Measurements from ENCODE around the gene DNASE2B.

The DNASE2B gene

DNA sequence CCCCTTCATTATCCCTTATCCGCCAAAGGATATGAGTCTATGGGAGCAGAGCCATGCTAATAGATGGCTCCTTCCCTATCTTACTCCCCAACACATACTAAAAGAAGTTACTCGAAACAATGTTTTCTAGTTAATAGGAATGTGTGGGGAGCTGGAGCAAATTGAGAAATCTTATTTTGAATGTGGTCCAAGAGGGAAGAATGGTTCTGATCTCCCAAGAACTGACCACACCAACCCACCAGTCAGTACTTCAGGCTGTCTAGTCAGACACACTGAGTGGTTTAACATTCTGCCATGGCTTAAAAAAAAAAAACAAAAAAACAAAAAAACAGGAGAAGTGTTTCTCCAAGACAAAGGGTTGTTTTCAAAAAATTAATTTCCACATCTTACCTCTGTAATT lies 31.5 kb upstream of the DNASE2B start:
- Mint-ChIP-seq H3K4me1 (no peaks in the 10 kb centered on the region), H3K36me3 (no peaks in the 10 kb centered on the region), H3K9me3 (no peaks in the 10 kb centered on the region), H3K27ac (no peak overlapping the region), H3K4me3 (no peak overlapping the region)
- DNase-seq (ENCODE audit: low spot score in 2 of 2): no peak
- ATAC-seq: no peak

DNA sequence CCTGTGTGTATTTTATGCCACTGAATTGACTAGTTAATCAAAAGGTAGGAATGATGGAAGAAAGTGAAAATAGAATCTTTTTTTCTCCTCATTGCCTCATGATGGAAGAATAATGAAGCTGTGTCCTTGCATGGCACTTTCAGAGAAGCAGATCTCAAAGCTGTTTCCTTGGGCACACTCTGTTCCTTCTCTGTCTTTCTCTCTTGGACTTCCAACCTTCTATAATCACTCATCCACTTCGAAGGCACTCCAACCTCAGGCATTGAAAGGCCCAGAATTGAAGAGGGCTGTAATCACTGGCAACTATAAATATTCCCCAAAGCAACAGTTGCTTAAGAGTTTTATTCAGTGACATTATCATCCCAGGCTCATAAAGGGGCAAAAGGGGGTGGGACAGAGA lies 31.1 kb upstream of the DNASE2B start:
- Mint-ChIP-seq H3K4me3 (no peak overlapping the region), H3K9me3 (no peaks in the 10 kb centered on the region), H3K4me1 (no peaks in the 10 kb centered on the region), H3K27ac (no peak overlapping the region), H3K36me3 (no peaks in the 10 kb centered on the region)
- DNase-seq (ENCODE audit: low spot score in 2 of 2): peak in 1 of 2 donors; percentile 3
- no peak for ATAC-seq

DNA sequence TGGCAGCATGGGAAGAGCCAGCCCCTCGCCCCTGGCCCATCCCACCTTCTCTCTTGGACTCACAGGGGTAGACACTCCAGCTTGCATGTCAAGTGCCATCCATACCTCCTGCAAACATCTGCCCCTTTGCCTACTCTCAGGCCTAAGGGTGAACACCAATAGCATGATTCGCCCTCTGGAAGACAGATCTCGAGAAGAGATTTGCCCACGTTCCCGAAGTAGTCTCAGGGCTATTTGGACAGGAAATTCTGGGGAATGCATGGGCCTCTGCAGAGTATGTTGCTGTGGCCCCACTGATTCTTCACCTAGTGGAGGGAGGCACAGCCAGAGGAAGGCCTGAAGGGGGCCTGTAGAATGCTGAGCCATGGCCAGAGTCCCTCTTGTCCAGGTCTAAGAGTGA lies 29.8 kb upstream of the DNASE2B start:
- no peaks in the 10 kb centered on the region for H3K9me3 Mint-ChIP-seq
- H3K4me3 Mint-ChIP-seq: no peak overlapping the region
- DNase-seq (ENCODE audit: low spot score in 2 of 2) (no peak), ATAC-seq (no peak)
- H3K27ac Mint-ChIP-seq: no peak overlapping the region
- H3K4me1 Mint-ChIP-seq: no peaks in the 10 kb centered on the region
- H3K36me3 Mint-ChIP-seq: no peaks in the 10 kb centered on the region

DNA sequence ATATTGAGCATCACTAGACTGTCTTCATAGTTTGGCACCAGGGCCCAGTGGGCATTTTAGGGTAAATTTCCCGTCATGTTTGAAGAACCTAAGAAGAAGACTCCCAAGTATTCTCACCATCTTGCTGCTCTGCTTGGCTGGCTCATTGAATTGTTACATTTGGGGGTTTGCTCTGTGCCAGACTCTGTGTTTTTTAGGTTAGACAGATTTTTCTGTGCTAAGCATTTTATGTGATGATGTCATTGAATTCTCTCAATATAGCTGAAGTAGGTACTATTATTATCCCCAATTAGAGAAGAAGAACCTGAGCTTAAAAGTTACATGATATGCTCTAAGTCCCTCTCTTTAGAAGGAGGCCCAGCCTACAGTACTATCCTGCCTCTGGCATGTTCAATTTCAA lies 28.0 kb upstream of the DNASE2B start:
- ATAC-seq (no peak), DNase-seq (ENCODE audit: low spot score in 2 of 2) (peak in 1 of 2 donors; percentile 4)
- Mint-ChIP-seq H3K27ac (no peak overlapping the region), H3K9me3 (no peaks in the 10 kb centered on the region), H3K36me3 (no peaks in the 10 kb centered on the region), H3K4me3 (no peak overlapping the region), H3K4me1 (no peaks in the 10 kb centered on the region)

DNA sequence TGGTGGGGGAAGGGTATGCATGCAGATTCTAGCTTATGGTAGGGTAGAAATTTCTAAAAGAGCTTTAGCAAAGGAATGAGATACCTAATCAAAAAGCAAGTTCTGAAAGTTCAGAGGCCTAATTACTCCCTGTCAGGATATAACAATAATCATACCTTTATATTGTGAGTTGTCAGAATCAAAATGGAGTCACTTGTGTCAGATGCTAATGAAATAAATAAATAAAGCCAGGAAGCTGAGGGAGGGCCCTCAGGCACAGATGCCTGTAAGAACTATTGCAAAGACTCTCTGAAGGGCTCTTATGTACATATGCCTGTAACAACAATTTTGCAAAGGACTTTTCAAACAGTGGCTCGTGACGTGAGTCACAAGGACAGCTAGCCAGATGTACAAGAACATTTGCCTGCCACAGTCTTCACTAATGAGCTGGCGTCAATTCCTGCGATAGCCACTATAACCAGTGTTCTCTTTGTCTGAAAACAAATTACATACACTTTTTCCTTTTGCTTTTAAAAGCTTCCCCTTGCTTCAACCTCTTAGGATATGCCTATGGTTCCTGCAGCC lies 27.4 kb upstream of the DNASE2B start:
- no peak overlapping the region for H3K4me3 Mint-ChIP-seq
- no peak overlapping the region for H3K27ac Mint-ChIP-seq
- no peaks in the 10 kb centered on the region for H3K36me3 Mint-ChIP-seq
- H3K9me3 Mint-ChIP-seq: no peaks in the 10 kb centered on the region
- peak in 1 of 2 donors; percentile 25 for DNase-seq (ENCODE audit: low spot score in 2 of 2)
- no peak for ATAC-seq
- H3K4me1 Mint-ChIP-seq: no peaks in the 10 kb centered on the region

DNA sequence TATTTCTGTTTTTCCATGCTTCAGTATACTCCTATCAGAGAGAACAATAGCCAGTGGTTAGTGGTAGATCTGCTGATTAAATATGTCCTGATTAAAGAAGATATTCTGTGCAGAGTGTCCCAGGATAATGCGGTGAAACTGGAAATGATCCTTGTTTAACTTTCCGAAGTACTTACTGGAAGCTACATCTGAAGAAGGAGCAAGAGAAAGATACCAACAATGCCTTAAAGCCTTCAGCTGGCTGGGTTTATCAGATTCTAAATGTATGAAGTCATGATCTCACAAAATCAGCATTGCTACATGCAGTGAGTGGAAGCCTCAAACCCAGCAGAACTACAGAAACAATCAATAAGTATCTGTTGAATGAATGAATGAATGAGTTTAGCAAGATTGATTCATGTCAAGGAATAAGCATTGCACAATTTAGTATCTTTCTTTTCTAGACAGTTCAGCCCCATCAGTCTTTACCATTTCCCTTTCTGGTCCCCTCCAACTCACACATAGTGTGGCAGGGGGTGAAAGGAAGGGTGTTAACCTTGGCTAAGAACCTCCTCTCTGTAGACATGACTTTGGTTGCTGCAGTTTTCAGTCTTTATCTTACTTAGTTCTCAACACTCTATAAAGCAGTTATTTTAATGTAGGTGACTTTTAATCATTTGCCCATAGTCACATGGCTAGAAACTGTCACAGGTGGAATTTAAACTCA lies 24.7 kb upstream of the DNASE2B start:
- Mint-ChIP-seq H3K9me3 (no peaks in the 10 kb centered on the region), H3K4me3 (no peak overlapping the region), H3K36me3 (no peaks in the 10 kb centered on the region), H3K27ac (no peak overlapping the region), H3K4me1 (no peaks in the 10 kb centered on the region)
- peak in 1 of 2 donors; percentile 1 for DNase-seq (ENCODE audit: low spot score in 2 of 2)
- ATAC-seq: no peak

DNA sequence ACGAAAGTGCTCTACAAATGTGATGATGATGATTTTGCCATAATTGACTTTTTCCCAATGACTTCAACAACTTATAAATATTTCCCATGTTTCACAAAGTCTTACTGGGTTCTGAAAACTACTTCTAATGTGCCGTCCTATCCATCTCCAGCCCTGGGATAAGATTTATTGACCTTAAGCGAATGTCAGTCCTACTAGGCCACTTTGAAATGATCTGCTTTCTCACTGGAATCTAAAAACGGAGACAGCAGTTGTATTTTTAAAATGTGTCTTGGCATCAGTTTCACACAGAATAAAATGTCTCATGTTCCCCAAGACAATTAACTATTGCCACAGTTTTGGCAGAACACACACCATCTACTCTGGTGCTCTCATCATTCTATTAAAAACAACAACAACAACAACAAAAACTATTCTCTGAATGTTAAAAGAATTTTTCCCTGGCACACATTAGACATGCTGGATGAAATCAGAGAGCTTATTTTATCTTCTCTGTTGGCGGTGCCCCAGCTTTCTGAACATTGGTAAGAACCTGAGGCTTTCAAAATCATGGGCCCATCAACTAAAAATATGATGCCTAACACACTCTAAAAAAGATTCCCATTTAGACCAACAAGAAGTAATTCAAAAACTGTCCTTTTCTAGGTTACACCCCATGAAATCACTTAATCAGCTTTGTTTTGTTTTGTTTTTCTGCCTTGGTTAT lies 23.1 kb upstream of the DNASE2B start:
- no peaks in the 10 kb centered on the region for H3K9me3 Mint-ChIP-seq
- no peak overlapping the region for H3K4me3 Mint-ChIP-seq
- no peaks in the 10 kb centered on the region for H3K4me1 Mint-ChIP-seq
- no peak overlapping the region for H3K27ac Mint-ChIP-seq
- ATAC-seq: no peak
- DNase-seq (ENCODE audit: low spot score in 2 of 2): no peak
- H3K36me3 Mint-ChIP-seq: no peaks in the 10 kb centered on the region

DNA sequence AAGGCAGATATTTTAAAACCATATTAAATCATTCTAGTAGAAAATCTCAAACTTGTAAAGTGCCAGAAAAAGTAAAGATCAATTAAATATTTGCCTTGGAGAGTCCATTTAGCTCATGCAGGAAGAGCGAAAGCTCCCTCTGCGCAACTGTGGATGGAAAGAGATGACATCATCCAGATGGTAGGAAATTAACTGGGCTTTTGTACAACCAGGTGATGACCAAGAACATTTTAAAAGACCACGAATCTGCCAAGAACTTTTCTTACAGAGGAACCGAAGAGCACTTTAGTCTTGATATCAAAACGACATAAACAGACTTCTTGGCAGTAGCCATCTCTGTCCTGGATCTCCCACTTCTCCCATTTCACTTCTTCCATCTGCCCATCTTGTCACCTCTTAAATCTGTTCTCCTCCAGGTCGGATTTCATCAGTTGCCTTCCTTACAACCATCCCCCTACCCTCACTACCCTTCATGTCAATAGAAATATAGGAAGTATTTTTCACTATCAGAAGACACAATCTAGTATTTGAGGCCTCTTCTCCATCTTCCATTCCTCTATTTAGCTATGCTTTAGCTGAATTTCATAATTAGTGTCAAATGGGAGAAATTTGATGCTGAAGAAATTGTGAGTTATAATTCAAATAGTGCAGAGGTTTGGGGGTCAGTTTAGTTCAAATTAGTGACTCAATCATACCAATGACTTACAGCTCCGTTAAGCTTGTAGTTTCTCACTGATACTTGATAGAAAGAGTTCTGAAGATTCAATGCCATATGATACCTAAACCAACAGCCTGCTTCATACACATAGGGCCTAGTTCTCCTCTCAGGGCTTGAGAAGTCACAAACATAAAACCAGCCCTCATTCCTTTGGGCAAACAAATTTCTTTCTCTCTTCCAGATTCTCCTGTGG lies 22.0 kb upstream of the DNASE2B start:
- DNase-seq (ENCODE audit: low spot score in 2 of 2): peak in 1 of 2 donors; percentile 3
- Mint-ChIP-seq H3K36me3 (no peaks in the 10 kb centered on the region), H3K4me3 (no peak overlapping the region), H3K4me1 (no peaks in the 10 kb centered on the region), H3K9me3 (no peaks in the 10 kb centered on the region), H3K27ac (no peak overlapping the region)
- no peak for ATAC-seq

DNA sequence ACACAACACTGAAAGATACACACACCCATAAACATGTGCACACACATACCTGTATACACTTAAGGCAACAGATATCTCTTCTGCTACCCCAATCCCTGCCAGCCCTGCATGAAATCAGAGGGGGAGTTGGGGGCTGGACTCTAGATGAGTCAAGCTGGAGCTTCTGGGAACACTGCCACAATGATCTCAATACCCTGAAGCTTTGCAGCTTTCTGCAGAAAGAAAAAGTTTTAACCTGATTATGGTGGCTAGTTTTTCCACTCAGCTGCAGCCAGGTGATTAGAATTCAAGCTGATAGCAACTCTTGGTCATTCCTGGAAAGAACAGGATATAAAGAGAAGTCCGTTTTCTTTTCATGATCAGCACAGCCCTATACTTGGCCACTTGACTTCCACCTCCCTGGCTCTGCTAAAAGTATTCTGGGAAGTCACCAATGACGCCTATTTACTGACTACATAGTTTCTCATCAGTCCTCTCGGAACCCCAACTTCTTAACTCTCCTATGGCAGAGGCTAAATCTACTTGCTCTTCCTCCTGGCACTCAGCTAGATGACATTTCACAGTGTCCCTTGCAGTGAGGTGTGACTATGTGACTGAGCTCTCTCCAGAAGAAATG lies 20.7 kb upstream of the DNASE2B start:
- ATAC-seq (no peak), DNase-seq (ENCODE audit: low spot score in 2 of 2) (peak in 1 of 2 donors; percentile 2)
- H3K4me1 Mint-ChIP-seq: no peaks in the 10 kb centered on the region
- no peak overlapping the region for H3K27ac Mint-ChIP-seq
- no peak overlapping the region for H3K4me3 Mint-ChIP-seq
- H3K9me3 Mint-ChIP-seq: no peaks in the 10 kb centered on the region
- no peaks in the 10 kb centered on the region for H3K36me3 Mint-ChIP-seq

DNA sequence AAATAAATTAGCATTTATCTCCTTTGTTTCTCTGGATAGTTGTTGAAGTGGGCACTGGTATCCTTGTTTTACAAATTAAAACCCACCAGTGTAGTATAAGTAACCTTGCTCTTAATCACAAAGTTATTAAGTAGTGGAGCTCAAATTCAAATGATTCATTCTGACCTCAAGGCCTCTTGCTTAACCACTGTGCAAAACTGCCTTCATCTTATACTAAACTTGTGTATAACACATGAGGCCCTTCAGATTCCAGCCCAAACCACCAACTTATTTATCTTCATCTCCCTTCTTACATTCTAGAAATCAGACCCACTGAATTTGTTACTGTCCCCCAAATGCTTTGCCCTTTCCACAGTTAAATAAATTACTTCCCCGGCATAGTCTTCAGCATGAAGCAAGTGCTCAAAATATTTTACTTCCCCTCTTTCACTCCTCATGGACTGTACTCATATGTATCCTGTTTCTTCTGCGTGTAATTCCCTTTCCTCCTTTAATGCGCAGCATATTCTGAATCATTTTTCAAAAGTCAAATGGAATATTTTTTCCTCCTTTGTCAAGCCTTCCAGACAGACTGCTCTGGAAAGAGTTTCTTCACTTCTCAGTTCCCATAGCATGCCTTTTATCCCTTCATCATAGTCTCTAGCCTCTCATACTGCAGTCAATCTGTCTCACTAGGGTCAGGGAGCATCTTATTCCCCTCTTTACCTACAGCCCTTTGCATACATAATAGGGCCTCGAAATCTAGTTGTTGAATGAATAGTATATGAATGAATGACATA lies 19.0 kb upstream of the DNASE2B start:
- DNase-seq (ENCODE audit: low spot score in 2 of 2) (no peak), ATAC-seq (no peak)
- Mint-ChIP-seq H3K27ac (no peak overlapping the region), H3K9me3 (no peaks in the 10 kb centered on the region), H3K4me3 (no peak overlapping the region), H3K36me3 (no peaks in the 10 kb centered on the region), H3K4me1 (no peaks in the 10 kb centered on the region)

DNA sequence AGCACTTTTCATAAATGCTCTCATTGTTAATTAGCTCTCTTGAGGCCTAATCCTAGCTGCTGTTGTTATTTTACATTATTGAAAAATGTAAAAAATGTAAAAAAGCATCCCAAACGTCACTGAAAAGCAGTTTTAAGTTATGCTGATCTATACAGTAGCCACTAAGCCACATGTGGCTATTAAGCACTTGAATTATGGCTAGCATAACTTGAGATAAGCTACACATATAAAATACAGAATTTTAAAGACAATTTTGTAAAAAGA lies 18.4 kb upstream of the DNASE2B start:
- Mint-ChIP-seq H3K4me1 (no peaks in the 10 kb centered on the region), H3K36me3 (no peaks in the 10 kb centered on the region), H3K4me3 (no peak overlapping the region), H3K27ac (no peak overlapping the region), H3K9me3 (no peaks in the 10 kb centered on the region)
- ATAC-seq (no peak), DNase-seq (ENCODE audit: low spot score in 2 of 2) (no peak)

DNA sequence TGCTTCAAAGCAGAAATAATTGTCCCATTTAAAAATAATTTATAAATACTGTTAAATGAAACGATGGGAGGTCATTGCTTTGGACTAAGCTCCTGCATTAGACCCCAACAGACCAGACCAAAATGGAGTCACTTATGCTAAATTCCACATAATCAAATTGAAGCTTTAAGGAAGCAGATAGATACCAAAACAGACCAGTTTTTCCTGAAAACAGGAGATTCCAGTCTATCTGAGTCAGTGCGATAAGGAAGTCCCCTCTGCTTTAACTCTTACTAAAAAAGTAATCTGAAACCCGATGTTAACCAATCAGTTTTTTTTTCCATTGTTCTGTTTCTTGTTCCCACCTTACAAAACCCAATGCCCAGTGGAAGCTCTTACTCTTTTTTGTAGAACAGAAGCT lies 16.2 kb upstream of the DNASE2B start:
- no peaks in the 10 kb centered on the region for H3K9me3 Mint-ChIP-seq
- DNase-seq (ENCODE audit: low spot score in 2 of 2) (no peak), ATAC-seq (no peak)
- H3K36me3 Mint-ChIP-seq: no peaks in the 10 kb centered on the region
- no peak overlapping the region for H3K4me3 Mint-ChIP-seq
- no peak overlapping the region for H3K27ac Mint-ChIP-seq
- H3K4me1 Mint-ChIP-seq: no peaks in the 10 kb centered on the region

DNA sequence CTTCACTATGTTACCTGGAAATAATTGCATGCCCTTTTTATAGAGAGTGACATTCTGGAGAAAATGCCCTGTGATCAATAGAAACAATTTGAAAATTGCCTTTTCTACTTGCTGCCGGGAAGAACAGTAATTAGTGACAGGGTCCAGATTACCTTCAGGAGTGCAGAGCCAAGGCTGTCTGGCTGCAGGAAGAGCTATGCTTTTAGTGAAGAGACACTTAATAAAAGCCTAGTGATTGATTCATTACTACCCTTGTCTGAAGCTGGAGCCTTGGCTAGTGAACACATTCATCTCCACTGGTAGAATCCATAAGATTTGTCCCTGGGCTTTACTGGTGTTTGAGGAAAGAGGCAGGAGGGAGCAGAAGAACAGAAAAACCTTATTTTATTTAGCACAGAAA lies 12.9 kb upstream of the DNASE2B start:
- no peak overlapping the region for H3K4me3 Mint-ChIP-seq
- no peaks in the 10 kb centered on the region for H3K36me3 Mint-ChIP-seq
- no peaks in the 10 kb centered on the region for H3K9me3 Mint-ChIP-seq
- no peaks in the 10 kb centered on the region for H3K4me1 Mint-ChIP-seq
- no peak for DNase-seq (ENCODE audit: low spot score in 2 of 2)
- no peak for ATAC-seq
- no peak overlapping the region for H3K27ac Mint-ChIP-seq

DNA sequence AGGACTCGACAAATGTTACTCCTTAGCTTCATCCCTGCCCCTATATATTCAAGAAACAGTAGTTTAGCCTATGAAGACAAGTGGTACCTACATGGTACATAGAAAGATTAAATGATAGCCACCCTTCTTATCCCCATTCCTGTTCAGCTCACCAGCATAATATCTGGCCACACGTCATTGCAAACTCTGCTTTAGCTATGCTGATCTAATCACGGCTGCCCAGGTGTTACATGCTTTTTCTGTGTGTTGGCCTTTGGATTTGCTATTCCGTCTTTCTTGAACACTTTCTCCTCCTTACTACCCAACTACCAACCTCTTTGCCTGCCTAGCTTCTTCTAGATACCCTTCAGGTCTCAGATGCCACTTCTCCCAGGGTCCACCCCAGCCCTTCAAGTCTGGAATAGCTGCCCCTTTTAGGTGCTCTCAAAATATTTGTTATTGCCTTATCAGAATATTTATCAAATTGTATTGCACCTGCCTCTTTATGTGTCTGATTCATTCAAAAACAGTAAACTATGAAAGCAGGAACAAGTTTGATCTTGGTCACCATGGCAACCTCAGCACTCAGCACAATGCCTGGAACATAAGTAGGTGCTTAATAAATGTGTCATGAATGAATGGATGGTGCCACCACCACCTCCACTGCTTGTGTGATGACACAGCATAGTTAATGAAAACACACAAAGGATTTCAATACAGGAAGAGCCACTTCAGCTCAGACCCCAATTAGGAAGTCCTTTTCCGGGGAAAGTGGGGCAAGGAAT lies 11.4 kb upstream of the DNASE2B start:
- Mint-ChIP-seq H3K4me1 (no peaks in the 10 kb centered on the region), H3K4me3 (no peak overlapping the region), H3K9me3 (no peaks in the 10 kb centered on the region), H3K27ac (no peak overlapping the region), H3K36me3 (no peaks in the 10 kb centered on the region)
- peak in 1 of 2 donors; percentile 25 for DNase-seq (ENCODE audit: low spot score in 2 of 2)
- no peak for ATAC-seq

Data from stimulated activated effector memory CD8-positive, alpha-beta T cell treated with anti-CD3 and anti-CD28 coated beads, Interleukin-12 subunit alpha, Interleukin-12 subunit beta, amount 100 ng/mL, for 72 hours (primary cell).